GM19438 (cell line): ENCODE data around the gene GABPA.
A peak's percentile ranks its signal among the peaks of the same experiment; 100 is the strongest.

ENCODE experiments used
- ATAC-seq: cut with Tn5 transposase; IDR thresholded peaks from one replicate; pipeline ENCODE4 v1.9.1; 2021; ENCODE audit warnings: low read depth; ENCODE audit not compliant: unreplicated experiment

GABPA gene

GRCh38 chr21:25801217-25802014, 66.6 kb downstream of the GABPA start:
- peak; percentile 99 for ATAC-seq

- ATAC-seq: no peak
Observed at GRCh38 chr21:25806060-25806459, 71.3 kb downstream of the GABPA start.

- ATAC-seq: no peak
Observed at GRCh38 chr21:25807191-25807590, 72.4 kb downstream of the GABPA start.

GRCh38 chr21:25809013-25809412, 74.2 kb downstream of the GABPA start:
- no peak for ATAC-seq

- ATAC-seq: no peak
Observed at GRCh38 chr21:25811186-25811585, 76.4 kb downstream of the GABPA start.

- ATAC-seq: no peak
Observed at GRCh38 chr21:25813917-25814316, 79.1 kb downstream of the GABPA start.

- ATAC-seq: no peak
Observed at GRCh38 chr21:25818121-25818520, 83.3 kb downstream of the GABPA start.

GRCh38 chr21:25818551-25818950, 83.8 kb downstream of the GABPA start:
- ATAC-seq: no peak
